Glomerular endothelial cell (primary cell): ENCODE results near the gene DPAGT1. TPM values are rescaled to one million over a fixed set of nuclear protein-coding genes. Genes with fewer than 3 reads are reported as not detected.
"Not testable (repeated sequence)": the region's sequence is repeated elsewhere in the genome, so short reads cannot be mapped to it uniquely, and the experiment has no call there.

Source experiments
- DNase-seq: peaks from one replicate; pipeline ENCODE4 v3.0.0-alpha.2; 2011; ENCODE audit warnings: low read depth, low spot score; ENCODE audit errors: extremely low read depth
- total RNA-seq: library from RNA; depleted of rRNA; stranded (reverse); fragments of >200 nt; gene quantifications from 2 replicates; pipeline ENCODE4 v1.2.3, GENCODE V29; 2015

Gene DPAGT1
- total RNA-seq, 1 donor from 2014 or later: 45.5 TPM

- no peak for DNase-seq
Observed at GRCh38 chr11:119062779-119063178, 38.9 kb downstream of the DPAGT1 start.

GRCh38 chr11:119061256-119061655, 40.4 kb downstream of the DPAGT1 start:
- no peak for DNase-seq

GRCh38 chr11:119059128-119059527, 42.5 kb downstream of the DPAGT1 start:
- not testable (repeated sequence) for DNase-seq

- DNase-seq: no peak
Observed at GRCh38 chr11:119057000-119057769, 44.5 kb downstream of the DPAGT1 start, which contains the start of gene HYOU1. Gene HYOU1 (minus strand): TSS chr11:119057205. CDS start chr11:119056160, 1,045 bp downstream.

GRCh38 chr11:119056421-119056999, 45.1 kb downstream of the DPAGT1 start:
- no peak for DNase-seq

GRCh38 chr11:119055901-119056300, 45.8 kb downstream of the DPAGT1 start:
- DNase-seq: no peak

GRCh38 chr11:119054418-119054817, 47.2 kb downstream of the DPAGT1 start:
- DNase-seq: no peak

GRCh38 chr11:119052163-119052814, 49.4 kb downstream of the DPAGT1 start:
- no peak for DNase-seq

- DNase-seq: no peak
Observed at GRCh38 chr11:119051440-119052162, 50.1 kb downstream of the DPAGT1 start.

GRCh38 chr11:119049081-119049480, 52.6 kb downstream of the DPAGT1 start:
- no peak for DNase-seq

GRCh38 chr11:119048644-119049043, 53.0 kb downstream of the DPAGT1 start:
- DNase-seq: no peak

- no peak for DNase-seq
Observed at GRCh38 chr11:119047205-119047604, 54.4 kb downstream of the DPAGT1 start.

Other genes with a start within 250 kb of the DPAGT1 start
- gene CXCR5, start 218.0 kb downstream of the DPAGT1 start, total RNA-seq: not detected in 2 replicates
- 30.8 and 39.1 TPM in 2 replicates for gene BCL9L, start 175.9 kb downstream of the DPAGT1 start, total RNA-seq
- not detected in 2 replicates for gene UPK2, start 145.6 kb downstream of the DPAGT1 start, total RNA-seq
- not detected in 2 replicates for gene FOXR1, start 130.1 kb downstream of the DPAGT1 start, total RNA-seq
- gene CENATAC, start 103.7 kb downstream of the DPAGT1 start, total RNA-seq: 6.4 and 16.6 TPM in 2 replicates
- 1,518 and 2,158 TPM in 2 replicates for gene RPS25, start 83.5 kb downstream of the DPAGT1 start, total RNA-seq
- 76.3 and 91.1 TPM in 2 replicates for gene TRAPPC4, start 83.1 kb downstream of the DPAGT1 start, total RNA-seq
- gene SLC37A4, start 71.0 kb downstream of the DPAGT1 start, total RNA-seq: 19.0 and 23.0 TPM in 2 replicates
- gene HYOU1, start 44.6 kb downstream of the DPAGT1 start, total RNA-seq: 144 and 195 TPM in 2 replicates
- 36.9 and 40.3 TPM in 2 replicates for gene VPS11, start 34.0 kb downstream of the DPAGT1 start, total RNA-seq
- 8.6 and 10.1 TPM in 2 replicates for gene HMBS, start 17.0 kb downstream of the DPAGT1 start, total RNA-seq
- gene C2CD2L, start 5.5 kb upstream of the DPAGT1 start, total RNA-seq: 8.9 and 13.2 TPM in 2 replicates
- 13.0 and 17.3 TPM in 2 replicates for gene HINFP, start 19.7 kb upstream of the DPAGT1 start, total RNA-seq
- 0.29 and 1.2 TPM in 2 replicates for gene ABCG4, start 47.2 kb upstream of the DPAGT1 start, total RNA-seq
- gene NLRX1, start 66.9 kb upstream of the DPAGT1 start, total RNA-seq: 21.6 and 23.3 TPM in 2 replicates
- not detected in 2 replicates for gene NHERF4, start 83.6 kb upstream of the DPAGT1 start, total RNA-seq
- gene CBL, start 104.5 kb upstream of the DPAGT1 start, total RNA-seq: 30.6 and 38.7 TPM in 2 replicates
- 5,782 and 6,347 TPM in 2 replicates for gene MCAM, start 215.3 kb upstream of the DPAGT1 start, total RNA-seq
- gene RNF26, start 232.7 kb upstream of the DPAGT1 start, total RNA-seq: 14.4 and 19.4 TPM in 2 replicates
- gene C1QTNF5, start 239.0 kb upstream of the DPAGT1 start, total RNA-seq: 113 and 153 TPM in 2 replicates
- gene MFRP, start 244.9 kb upstream of the DPAGT1 start, total RNA-seq: 0.35 and 0.39 TPM in 2 replicates